Rectal smooth muscle tissue (tissue), 1 donor: ENCODE results near the gene SIX1.

Experiments
- H3K27ac ChIP-seq: one replicate; pipeline ENCODE4 v1.7.0; 2013; ENCODE audit warnings: low read depth, low read length, inconsistent platforms
- H3K27me3 ChIP-seq: one replicate; pipeline ENCODE4 v1.7.0; 2013; ENCODE audit warnings: low read length; ENCODE audit not compliant: control insufficient read depth, insufficient read depth
- H3K36me3 ChIP-seq: one replicate; pipeline ENCODE4 v1.7.0; 2013; ENCODE audit warnings: low read length; ENCODE audit not compliant: control insufficient read depth, insufficient read depth
- H3K4me1 ChIP-seq: one replicate; pipeline ENCODE4 v1.7.0; 2013; ENCODE audit warnings: low read length; ENCODE audit not compliant: control insufficient read depth, insufficient read depth
- H3K4me3 ChIP-seq: one replicate; pipeline ENCODE4 v1.7.0; 2013; ENCODE audit warnings: low read length
- H3K9ac ChIP-seq: one replicate; pipeline ENCODE4 v1.7.0; 2013; ENCODE audit warnings: low read length

SIX1 gene

DNA sequence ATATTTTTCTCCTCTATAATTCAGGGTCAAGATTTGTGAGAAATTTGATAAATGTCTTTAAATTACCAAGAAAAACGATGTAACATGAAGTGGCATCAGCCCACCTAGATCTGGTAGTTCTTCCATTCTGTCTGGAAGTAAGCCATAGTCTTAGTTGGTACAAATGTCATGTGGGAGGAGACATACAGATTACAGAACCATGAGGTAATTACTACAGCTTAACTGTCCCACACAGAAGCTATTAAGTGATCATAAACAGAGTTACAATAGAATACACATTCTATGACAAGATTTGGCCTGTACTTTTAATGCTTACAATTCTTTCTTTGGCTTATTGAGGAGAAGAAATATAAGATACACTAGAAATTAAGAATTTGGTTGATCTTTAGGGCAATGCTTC, 13.7 kb upstream of the SIX1 start:
- Histone ChIP-seq H3K27me3 (peaks cover under 1% of the 10 kb centered on the region), H3K9ac (no peak overlapping the region), H3K4me1 (no peaks in the 10 kb centered on the region), H3K27ac (no peak overlapping the region), H3K36me3 (no peaks in the 10 kb centered on the region), H3K4me3 (no peak overlapping the region)

DNA sequence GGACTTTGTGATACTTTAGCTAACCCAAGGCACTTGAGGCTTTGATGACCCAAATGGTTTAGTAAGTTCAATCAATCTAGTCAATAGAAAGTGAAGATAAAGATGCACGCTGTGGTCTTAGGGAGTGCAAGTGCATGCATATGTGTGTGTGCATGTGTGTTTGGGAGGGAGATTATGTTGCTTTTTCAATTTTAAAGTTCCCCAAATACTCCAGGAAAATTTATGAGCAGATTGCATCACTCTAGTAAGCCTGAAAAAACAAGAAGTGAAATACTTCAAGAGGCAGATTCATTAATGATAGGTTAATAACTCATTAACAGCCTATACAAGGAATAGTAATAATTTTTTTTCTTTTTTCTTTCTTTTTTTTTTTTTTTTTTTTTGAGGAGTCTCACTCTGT, 12.4 kb upstream of the SIX1 start:
- H3K9ac ChIP-seq = no peak overlapping the region
- no peak overlapping the region for H3K27ac ChIP-seq
- H3K27me3 ChIP-seq = peaks cover 10% of the 10 kb centered on the region
- H3K4me3 ChIP-seq = no peak overlapping the region
- H3K4me1 ChIP-seq = no peaks in the 10 kb centered on the region
- H3K36me3 ChIP-seq = no peaks in the 10 kb centered on the region

DNA sequence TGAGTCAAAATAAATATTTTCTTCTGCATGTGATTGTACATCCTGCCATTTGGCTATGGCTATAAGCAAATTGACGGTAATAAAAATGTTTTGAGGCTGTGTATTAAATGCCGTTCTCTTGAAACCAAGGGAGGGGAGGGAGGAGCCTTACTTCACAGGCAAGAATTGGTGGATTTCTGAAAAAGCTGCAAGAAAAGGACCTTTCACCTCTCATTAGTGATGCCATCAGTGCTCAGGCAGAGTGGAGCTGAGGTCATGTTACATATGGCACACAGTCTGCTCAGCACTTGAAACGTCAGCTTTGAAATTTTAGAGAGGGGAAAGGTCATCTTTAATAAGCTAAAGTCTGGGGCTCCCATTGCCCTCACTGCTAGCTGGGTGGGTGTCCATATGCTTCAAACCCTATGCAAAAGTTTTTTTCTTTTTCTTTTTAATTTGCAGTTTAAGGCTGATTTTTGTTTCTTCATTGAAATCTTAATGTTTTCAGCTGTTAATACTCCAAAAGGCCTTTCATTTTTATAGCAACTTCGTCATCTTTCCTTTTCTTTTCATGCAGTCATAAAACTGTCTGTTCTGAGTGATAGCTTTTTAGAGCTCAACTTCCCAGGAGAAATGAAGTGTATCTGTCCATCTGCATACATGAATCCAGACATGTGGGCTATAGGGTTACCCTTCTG, 9.8 kb upstream of the SIX1 start:
- no peak overlapping the region for H3K4me3 ChIP-seq

DNA sequence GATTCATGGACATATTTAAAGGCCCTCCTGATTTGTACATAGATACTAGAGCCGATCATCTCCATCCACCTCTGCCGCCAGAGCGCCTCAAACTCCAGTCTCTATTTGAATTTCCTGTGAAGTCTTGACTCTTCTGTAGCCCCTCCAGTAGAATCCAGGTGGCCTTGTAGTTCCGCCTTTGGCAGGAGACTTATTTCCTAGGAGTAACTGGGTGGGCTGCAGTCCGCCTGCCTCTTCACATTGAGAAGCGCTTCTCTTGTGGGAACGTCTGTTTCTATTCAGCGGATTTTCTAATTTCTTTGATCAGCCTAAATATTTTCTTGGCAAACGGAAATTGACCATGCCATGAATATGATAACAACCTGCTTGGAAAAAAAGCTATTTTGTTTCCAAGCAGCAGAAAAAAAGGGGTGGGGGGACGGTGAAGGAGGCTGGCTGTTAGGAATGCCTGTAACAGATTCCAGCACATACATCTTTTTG, 9.0 kb upstream of the SIX1 start:
- no peak overlapping the region for H3K4me3 ChIP-seq
- no peaks in the 10 kb centered on the region for H3K36me3 ChIP-seq
- no peak overlapping the region for H3K27ac ChIP-seq
- no peak overlapping the region for H3K9ac ChIP-seq
- no peaks in the 10 kb centered on the region for H3K4me1 ChIP-seq
- H3K27me3 ChIP-seq = peaks cover 29% of the 10 kb centered on the region

More for the DNA sequence above, 9.8 kb upstream of the SIX1 start:
- peaks cover 21% of the 10 kb centered on the region for H3K27me3 ChIP-seq
- H3K9ac ChIP-seq = no peak overlapping the region
- H3K36me3 ChIP-seq = no peaks in the 10 kb centered on the region
- H3K4me1 ChIP-seq = no peaks in the 10 kb centered on the region
- H3K27ac ChIP-seq = no peak overlapping the region

DNA sequence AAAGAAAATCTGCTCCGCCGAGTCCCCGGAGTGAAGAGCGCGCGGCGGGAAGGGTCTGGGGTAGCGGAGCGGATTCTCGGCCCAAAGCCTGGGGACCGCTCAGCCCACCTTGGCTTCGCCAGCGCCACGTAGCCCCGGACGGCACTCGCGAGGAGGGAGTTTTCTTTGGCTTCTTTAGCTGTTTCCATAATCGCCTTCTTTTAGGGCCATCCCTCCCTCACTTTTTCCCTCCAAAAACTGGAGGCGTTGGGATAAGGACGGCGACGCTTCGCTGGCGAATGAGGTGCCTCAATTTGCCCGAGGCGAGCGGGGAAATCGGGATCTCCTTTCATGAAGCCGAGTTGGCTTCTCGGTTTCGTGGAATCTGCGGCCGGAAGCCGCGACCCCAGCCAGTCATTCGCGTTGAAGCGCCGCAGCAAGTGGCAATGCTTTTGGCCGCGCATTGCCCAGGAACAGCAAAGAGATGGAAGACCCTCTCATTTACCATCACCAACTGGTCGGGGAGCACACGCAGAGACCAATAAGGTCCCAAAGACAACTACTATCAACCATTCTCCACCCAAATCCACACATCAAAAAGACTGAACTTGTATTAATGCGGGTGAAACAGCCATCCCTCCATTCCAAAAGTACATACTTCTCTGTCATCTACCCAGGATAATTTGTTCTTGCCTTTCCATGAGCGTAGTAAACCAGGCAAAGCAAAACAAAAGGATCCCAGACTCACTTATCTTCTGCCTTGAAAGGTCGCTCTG, 8.4 kb upstream of the SIX1 start:
- no peak overlapping the region for H3K27ac ChIP-seq
- no peaks in the 10 kb centered on the region for H3K4me1 ChIP-seq
- H3K36me3 ChIP-seq = no peaks in the 10 kb centered on the region
- no peak overlapping the region for H3K9ac ChIP-seq
- peak overlapping the region; percentile 75 for H3K4me3 ChIP-seq
- peaks cover 35% of the 10 kb centered on the region for H3K27me3 ChIP-seq

DNA sequence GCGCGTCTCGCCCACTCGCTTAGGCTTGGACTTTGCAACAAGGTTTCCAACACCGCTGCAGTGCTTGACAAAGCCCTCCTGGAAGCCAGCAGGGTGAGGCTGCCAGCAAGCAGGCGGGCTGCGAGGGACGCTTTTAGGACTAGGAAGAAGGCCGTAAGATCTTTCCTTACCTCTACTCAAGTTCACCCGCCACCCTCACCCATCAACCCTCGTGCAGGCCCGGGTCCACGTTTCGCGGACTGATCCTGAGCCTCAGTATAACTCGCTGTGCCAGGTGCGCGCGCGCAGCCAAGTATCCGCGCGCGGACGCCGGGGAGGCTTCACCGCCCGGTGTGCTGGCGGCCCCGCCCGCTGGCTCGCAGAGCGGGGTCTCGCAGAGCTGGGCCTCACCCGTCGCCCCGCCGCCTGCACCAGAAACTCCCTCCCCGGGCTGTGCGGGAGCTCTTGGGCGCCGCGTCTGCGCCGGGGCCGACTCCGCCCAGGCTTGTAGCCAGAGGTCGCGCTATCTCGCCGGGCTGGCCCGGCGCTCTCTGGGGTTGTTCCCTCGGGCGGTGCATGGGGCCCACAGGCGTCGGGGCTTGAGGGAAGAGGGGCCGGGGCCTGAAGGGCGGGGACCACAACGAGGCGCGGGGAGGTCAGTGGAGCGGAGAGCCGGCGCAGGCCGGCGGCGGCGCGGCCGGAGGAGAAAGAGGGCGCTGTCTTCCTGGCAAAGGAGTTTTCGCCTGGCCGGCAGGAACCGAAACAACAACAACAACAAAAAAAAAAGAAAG, 7.6 kb upstream of the SIX1 start:
- Histone ChIP-seq H3K27ac (no peak overlapping the region), H3K27me3 (peaks cover 41% of the 10 kb centered on the region)

DNA sequence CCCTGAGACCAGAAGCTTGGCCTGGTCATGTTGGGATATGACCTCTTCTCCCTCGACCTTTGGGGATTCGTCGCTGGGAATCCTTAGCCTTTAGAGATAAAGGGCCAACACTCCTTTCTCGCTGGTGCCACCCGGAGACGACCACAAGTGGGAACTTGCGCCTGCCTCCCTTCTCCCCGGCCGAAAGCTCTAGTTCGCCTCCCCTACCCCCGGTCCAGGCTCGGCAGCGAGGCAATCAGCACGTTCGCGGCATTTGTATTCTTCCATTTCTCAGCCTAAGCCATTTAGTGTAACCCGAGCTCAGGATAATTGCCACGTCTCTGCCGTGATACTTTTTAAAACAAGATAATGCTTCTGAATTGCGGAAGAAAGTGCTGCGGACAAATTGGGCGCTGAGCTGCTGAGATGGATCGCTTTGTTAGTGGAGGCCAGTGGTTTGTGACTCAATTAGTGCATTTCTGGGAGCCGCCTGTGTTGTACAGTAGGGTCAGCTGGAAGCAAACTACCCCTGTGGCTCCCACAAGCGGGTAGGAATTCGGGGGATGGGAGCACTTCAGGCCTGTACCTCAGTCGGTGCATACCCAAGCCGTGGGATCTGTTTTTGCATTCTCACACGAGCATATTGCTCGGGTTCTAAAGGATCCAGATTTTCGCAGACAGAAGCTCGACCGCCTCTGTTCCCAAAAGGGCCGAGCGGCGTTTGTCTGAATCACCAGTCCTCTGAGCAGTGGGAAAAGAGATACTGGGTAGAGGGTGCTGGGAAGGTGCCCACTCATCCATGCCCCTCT, 6.8 kb upstream of the SIX1 start:
- Histone ChIP-seq H3K27ac (no peak overlapping the region), H3K27me3 (peaks cover 41% of the 10 kb centered on the region), H3K4me3 (peak overlapping the region; percentile 75), H3K4me1 (no peaks in the 10 kb centered on the region), H3K9ac (no peak overlapping the region), H3K36me3 (no peaks in the 10 kb centered on the region)

More for the DNA sequence above, 7.6 kb upstream of the SIX1 start:
- Histone ChIP-seq H3K9ac (no peak overlapping the region), H3K4me1 (no peaks in the 10 kb centered on the region), H3K36me3 (no peaks in the 10 kb centered on the region), H3K4me3 (peak overlapping the region; percentile 75)

DNA sequence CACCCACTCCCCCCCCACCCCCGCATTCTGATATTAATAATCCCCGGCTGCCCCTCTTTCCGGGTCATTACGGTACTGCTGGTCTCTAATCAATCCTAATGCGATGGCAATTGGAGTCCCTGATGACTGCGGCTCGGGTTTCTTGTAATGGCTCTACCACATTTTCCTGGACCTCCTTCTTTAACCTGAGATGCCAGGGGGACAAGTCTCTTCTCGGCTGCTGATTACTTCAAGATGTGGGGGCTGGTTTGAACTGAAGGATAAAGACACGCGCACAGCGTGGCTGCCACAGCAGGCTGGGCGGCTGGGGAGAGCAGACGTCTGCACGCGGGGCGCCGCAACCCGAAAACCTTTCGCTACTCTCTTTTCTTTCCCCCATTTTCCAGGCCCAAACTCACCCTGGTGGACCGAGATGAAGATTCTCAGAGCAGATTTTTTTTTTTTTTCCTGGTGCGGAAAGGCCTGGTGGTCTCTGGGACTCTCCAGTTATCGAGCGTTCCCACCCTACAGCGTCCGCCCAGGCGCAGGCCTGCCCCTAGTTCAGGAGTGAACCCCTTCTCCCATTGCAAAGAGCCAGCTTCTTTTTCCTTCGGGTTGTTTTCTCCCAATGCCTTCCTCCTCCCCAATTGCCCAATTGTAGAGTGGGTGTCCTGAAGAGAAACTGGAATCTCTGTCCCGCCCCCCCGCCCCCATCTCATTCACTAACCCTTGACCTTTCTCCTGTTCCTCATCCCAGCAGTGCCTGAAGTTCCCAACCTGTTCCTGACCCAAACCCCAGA, 6.0 kb upstream of the SIX1 start:
- H3K9ac ChIP-seq = no peak overlapping the region
- no peak overlapping the region for H3K4me3 ChIP-seq
- H3K27ac ChIP-seq = no peak overlapping the region
- no peaks in the 10 kb centered on the region for H3K36me3 ChIP-seq
- no peaks in the 10 kb centered on the region for H3K4me1 ChIP-seq
- peaks cover 45% of the 10 kb centered on the region for H3K27me3 ChIP-seq

DNA sequence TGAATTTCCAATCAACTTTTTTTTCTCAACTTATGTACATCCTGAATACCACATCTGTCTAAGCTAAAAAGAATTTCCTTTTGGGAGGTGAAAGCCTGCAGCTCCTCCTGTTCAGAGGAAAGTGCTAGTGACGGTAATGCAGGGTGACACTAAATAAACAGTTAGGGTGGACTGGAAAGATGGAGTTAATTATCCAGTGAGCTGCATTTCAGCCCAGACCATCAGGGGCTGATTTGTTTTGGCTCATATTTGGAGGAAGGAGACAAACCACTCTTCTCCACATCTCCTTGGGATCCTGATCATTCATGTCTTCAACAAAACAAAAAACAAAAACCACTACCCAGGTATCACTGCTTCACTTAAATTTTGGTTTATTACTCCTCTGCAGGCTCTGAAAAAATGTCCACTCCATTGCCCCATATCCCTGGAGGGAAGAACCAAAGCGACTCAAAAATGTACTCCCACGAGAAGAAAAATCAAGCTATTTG, 5.1 kb upstream of the SIX1 start:
- peaks cover 53% of the 10 kb centered on the region for H3K27me3 ChIP-seq
- no peaks in the 10 kb centered on the region for H3K36me3 ChIP-seq
- no peaks in the 10 kb centered on the region for H3K4me1 ChIP-seq
- H3K4me3 ChIP-seq = no peak overlapping the region
- H3K9ac ChIP-seq = no peak overlapping the region
- H3K27ac ChIP-seq = no peak overlapping the region

DNA sequence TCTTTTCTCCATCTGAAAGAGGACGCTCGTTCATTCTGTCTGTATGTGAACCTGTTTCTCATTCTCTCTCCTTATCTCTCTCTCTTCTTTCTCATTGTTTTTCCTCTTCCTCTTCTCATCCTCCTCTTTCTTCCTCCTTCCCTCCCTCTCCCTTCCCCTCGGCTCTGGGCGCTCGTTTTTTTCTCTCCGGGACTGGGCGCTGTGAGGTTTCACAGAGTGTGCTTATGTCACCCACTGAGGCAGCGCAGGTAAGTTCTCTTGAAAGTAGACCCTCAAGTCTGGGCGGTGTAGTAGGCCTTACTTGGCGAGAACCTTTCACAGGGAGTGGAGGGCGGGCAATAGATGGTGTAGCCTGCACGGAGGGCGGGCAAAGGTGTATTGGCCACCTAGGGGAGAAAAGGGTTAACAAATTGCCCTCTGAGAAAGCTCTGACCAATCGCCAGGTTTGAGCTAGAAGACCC, 4.5 kb upstream of the SIX1 start:
- H3K27me3 ChIP-seq = peaks cover 59% of the 10 kb centered on the region
- no peaks in the 10 kb centered on the region for H3K4me1 ChIP-seq
- no peak overlapping the region for H3K9ac ChIP-seq
- H3K4me3 ChIP-seq = no peak overlapping the region
- H3K36me3 ChIP-seq = no peaks in the 10 kb centered on the region
- H3K27ac ChIP-seq = no peak overlapping the region
